CD4-positive, CD25-positive, alpha-beta regulatory T cell (primary cell): Measurements from ENCODE around the gene ADAM19. TPM values are rescaled to one million over a fixed set of nuclear protein-coding genes. Genes with fewer than 3 reads are reported as not detected.

Experiments
- ATAC-seq, 2 donors: fragments of 150-1000 bp; cut with Tn5 transposase; one replicate each; pipeline ENCODE4 v1.10.0; 2021; ENCODE audit warnings: low read depth in 2 of 2, moderate number of reproducible peaks in 2 of 2, moderate library complexity in 1 of 2
- DNase-seq, 3 donors: peaks; one replicate each; pipeline versions ENCODE4 v3.0.0 to v3.0.0-alpha.2; 2012 to 2022; ENCODE audit warnings: mixed read lengths in 1 of 3
- H3K27ac ChIP-seq: one replicate; pipeline ENCODE4 v1.7.0; 2013; ENCODE audit warnings: mild to moderate bottlenecking, low read length; ENCODE audit not compliant: insufficient read depth, poor library complexity, severe bottlenecking
- H3K27me3 ChIP-seq: one replicate; pipeline ENCODE4 v1.7.0; 2013; ENCODE audit warnings: low read length; ENCODE audit not compliant: control insufficient read depth, insufficient read depth
- H3K36me3 ChIP-seq: one replicate; pipeline ENCODE4 v1.7.0; 2013; ENCODE audit warnings: mild to moderate bottlenecking, low read length, moderate library complexity; ENCODE audit not compliant: control insufficient read depth, insufficient read depth
- H3K4me1 ChIP-seq: 2 replicates; pipeline ENCODE4 v1.7.0; 2013; ENCODE audit warnings: mild to moderate bottlenecking, low read length; ENCODE audit not compliant: insufficient read depth, control insufficient read depth, poor library complexity, severe bottlenecking
- H3K4me3 ChIP-seq: one replicate; pipeline ENCODE4 v1.7.0; 2013; ENCODE audit warnings: low read depth, mild to moderate bottlenecking, low read length, moderate library complexity
- H3K9me3 ChIP-seq, 2 experiments: 1 replicate in 1 of 2; 2 replicates in 1 of 2; pipeline ENCODE4 v1.7.0; 2013; ENCODE audit warnings: low read length in 2 of 2, mild to moderate bottlenecking in 1 of 2, moderate library complexity in 1 of 2; ENCODE audit not compliant: control insufficient read depth in 2 of 2
- H3K27ac Mint-ChIP-seq, 3 donors: one replicate each; pipeline ENCODE4 v1.8.0; 2020 to 2022; ENCODE audit warnings: mild to moderate bottlenecking in 3 of 3, mixed read lengths in 3 of 3, moderate library complexity in 2 of 3
- H3K27me3 Mint-ChIP-seq: one replicate; pipeline ENCODE4 v1.8.0; 2022; ENCODE audit warnings: mild to moderate bottlenecking, mixed read lengths
- H3K36me3 Mint-ChIP-seq: one replicate; pipeline ENCODE4 v1.8.0; 2020; ENCODE audit warnings: mixed read lengths
- H3K4me1 Mint-ChIP-seq, 4 donors: one replicate each; pipeline ENCODE4 v1.8.0; 2020 to 2022; ENCODE audit warnings: mixed read lengths in 4 of 4, mild to moderate bottlenecking in 1 of 4
- H3K4me3 Mint-ChIP-seq, 4 donors: one replicate each; pipeline ENCODE4 v1.8.0; 2020 to 2022; ENCODE audit warnings: mild to moderate bottlenecking in 4 of 4, mixed read lengths in 4 of 4, moderate library complexity in 3 of 4
- H3K9me3 Mint-ChIP-seq, 7 donors: one replicate each; pipeline ENCODE4 v1.8.0; 2020 to 2022; ENCODE audit warnings: mixed read lengths in 7 of 7, mild to moderate bottlenecking in 3 of 7, moderate library complexity in 2 of 7
- polyA plus RNA-seq, 4 donors: library from polyadenylated mRNA; unstranded; fragments of 300-500 nt; fragmentation: Illumina TruSeq; gene quantifications; one replicate each; pipeline ENCODE4 v1.2.3, GENCODE V29; 2021
- total RNA-seq: library from RNA; stranded (reverse); gene quantifications from one replicate; pipeline ENCODE4 v1.2.3, GENCODE V29; 2022

The ADAM19 gene
- total and polyA plus RNA-seq, 5 donors from 2014 or later: 5.5 to 113 (median 9.1) TPM

DNA sequence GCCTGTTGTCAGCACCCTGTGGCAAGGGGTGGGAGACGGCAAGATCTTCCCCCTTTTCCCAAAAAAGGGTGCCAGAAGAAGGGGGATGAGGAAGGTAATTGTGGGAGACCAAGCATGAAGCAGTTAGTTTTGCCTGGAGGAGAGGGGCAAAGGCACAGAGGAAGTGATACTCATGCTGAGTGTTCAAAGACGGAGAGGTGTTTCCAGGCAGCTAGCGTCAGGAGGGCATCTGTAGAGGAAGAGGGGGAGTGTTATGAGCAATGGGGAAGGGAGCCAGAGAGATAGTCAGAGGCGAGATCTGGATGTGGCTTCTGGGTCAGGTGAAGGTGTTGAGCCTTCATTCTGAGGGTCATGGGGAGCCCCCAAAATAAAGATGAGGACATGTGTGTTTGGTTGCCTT lies 26.9 kb upstream of the ADAM19 start:
- ATAC-seq (peak; percentile 28 to 32), DNase-seq (peak in 1 of 3 donors; percentile 62)
- H3K9me3 Mint-ChIP-seq: peaks cover 0 to 3% (median 0%) of the 10 kb centered on the region in 7 donors
- peak overlapping the region; percentile 4 to 65 (median 20) for H3K4me3 Mint-ChIP-seq
- peak overlapping the region; percentile 62 for H3K27ac ChIP-seq
- H3K4me3 ChIP-seq: peak overlapping the region; percentile 64
- H3K27me3 Mint-ChIP-seq: no peaks in the 10 kb centered on the region
- no peaks in the 10 kb centered on the region for H3K27me3 ChIP-seq
- H3K9me3 ChIP-seq: no peaks in the 10 kb centered on the region
- H3K36me3 Mint-ChIP-seq: no peaks in the 10 kb centered on the region
- peaks cover 44% of the 10 kb centered on the region for H3K4me1 ChIP-seq
- H3K36me3 ChIP-seq: no peaks in the 10 kb centered on the region
- H3K27ac Mint-ChIP-seq: peak overlapping the region; percentile 72 to 92 (median 88)
- peaks cover 26 to 66% (median 48%) of the 10 kb centered on the region in 4 donors for H3K4me1 Mint-ChIP-seq

GRCh38 chr5:157600252-157600651 lies 24.7 kb upstream of the ADAM19 start:
- H3K27me3 Mint-ChIP-seq: no peaks in the 10 kb centered on the region
- DNase-seq (no peak), ATAC-seq (no peak)
- Histone ChIP-seq H3K4me1 (peaks cover 58% of the 10 kb centered on the region), H3K36me3 (no peaks in the 10 kb centered on the region), H3K9me3 (no peaks in the 10 kb centered on the region), H3K27me3 (no peaks in the 10 kb centered on the region), H3K4me3 (no peak overlapping the region), H3K27ac (no peak overlapping the region)
- peak overlapping the region in 2 of 3 donors; percentile 7 to 58 for H3K27ac Mint-ChIP-seq
- no peak overlapping the region for H3K4me3 Mint-ChIP-seq
- no peaks in the 10 kb centered on the region for H3K36me3 Mint-ChIP-seq
- peaks cover 42 to 78% (median 58%) of the 10 kb centered on the region in 4 donors for H3K4me1 Mint-ChIP-seq
- peaks cover 0 to 3% (median 0%) of the 10 kb centered on the region in 7 donors for H3K9me3 Mint-ChIP-seq

DNA sequence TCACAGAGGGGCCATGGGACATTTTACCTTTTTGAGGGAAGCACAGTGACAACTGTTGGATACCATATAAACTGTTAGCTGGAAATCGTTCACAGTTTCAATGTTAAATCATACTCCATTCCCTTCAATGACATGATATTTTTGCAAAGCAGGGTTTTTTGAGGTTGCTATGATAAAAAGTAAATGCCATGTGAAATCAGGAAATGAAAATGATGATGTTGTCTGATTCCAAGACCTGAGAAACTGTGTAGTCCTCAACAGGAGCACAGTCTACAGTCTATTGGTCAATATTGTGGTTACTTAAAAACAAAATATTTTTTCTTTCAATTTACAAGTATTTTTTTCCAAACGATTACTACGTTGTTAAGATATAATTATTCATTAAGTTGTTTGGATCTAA lies 24.0 kb upstream of the ADAM19 start:
- H3K4me1 ChIP-seq: peaks cover 62% of the 10 kb centered on the region
- H3K9me3 ChIP-seq: no peaks in the 10 kb centered on the region
- ATAC-seq (no peak), DNase-seq (no peak)
- H3K36me3 ChIP-seq: no peaks in the 10 kb centered on the region
- H3K27ac ChIP-seq: no peak overlapping the region
- Mint-ChIP-seq H3K4me3 (no peak overlapping the region), H3K27ac (peak overlapping the region in 1 of 3 donors; percentile 58), H3K9me3 (peaks cover 0 to 3% (median 0%) of the 10 kb centered on the region in 7 donors), H3K4me1 (peaks cover 43 to 78% (median 64%) of the 10 kb centered on the region in 4 donors), H3K27me3 (no peaks in the 10 kb centered on the region), H3K36me3 (no peaks in the 10 kb centered on the region)
- no peaks in the 10 kb centered on the region for H3K27me3 ChIP-seq
- H3K4me3 ChIP-seq: no peak overlapping the region

GRCh38 chr5:157598350-157598936 lies 22.9 kb upstream of the ADAM19 start:
- H3K9me3 Mint-ChIP-seq: peaks cover 0 to 3% (median 0%) of the 10 kb centered on the region in 7 donors
- no peaks in the 10 kb centered on the region for H3K36me3 ChIP-seq
- no peak for ATAC-seq
- peaks cover 54% of the 10 kb centered on the region for H3K4me1 ChIP-seq
- DNase-seq: no peak
- H3K27me3 ChIP-seq: no peaks in the 10 kb centered on the region
- no peak overlapping the region for H3K4me3 ChIP-seq
- no peaks in the 10 kb centered on the region for H3K9me3 ChIP-seq
- H3K27ac Mint-ChIP-seq: peak overlapping the region in 2 of 3 donors; percentile 14 to 43
- no peaks in the 10 kb centered on the region for H3K27me3 Mint-ChIP-seq
- peak overlapping the region in 1 of 4 donors; percentile 9 for H3K4me3 Mint-ChIP-seq
- H3K4me1 Mint-ChIP-seq: peaks cover 40 to 73% (median 59%) of the 10 kb centered on the region in 4 donors
- H3K36me3 Mint-ChIP-seq: no peaks in the 10 kb centered on the region
- H3K27ac ChIP-seq: peak overlapping the region; percentile 34

DNA sequence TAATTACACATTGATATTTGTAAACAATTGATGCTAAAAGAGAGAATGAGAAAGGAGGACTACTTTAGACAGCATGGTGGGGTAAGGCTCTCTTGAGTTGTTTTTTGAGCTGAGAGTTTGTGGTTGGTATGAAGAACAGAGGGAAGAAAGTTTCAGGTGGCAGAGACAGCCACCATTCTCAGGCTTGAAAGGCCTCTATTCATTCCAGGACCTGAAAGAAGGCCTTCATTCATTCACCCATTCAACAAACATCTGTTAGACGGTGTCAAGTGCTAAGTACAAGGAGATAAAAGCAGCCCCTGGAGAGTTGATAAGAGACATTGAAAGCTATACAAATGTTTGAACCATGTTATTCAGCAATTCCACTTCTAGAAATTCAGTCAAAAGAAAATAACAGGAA lies 21.7 kb upstream of the ADAM19 start:
- Histone ChIP-seq H3K9me3 (no peaks in the 10 kb centered on the region), H3K27ac (peak overlapping the region; percentile 44), H3K4me3 (peak overlapping the region; percentile 0), H3K27me3 (no peaks in the 10 kb centered on the region), H3K36me3 (no peaks in the 10 kb centered on the region), H3K4me1 (peaks cover 54% of the 10 kb centered on the region)
- H3K4me1 Mint-ChIP-seq: peaks cover 40 to 73% (median 57%) of the 10 kb centered on the region in 4 donors
- peak overlapping the region in 2 of 3 donors; percentile 22 to 81 for H3K27ac Mint-ChIP-seq
- H3K27me3 Mint-ChIP-seq: no peaks in the 10 kb centered on the region
- peak overlapping the region in 3 of 4 donors; percentile 6 to 46 (median 33) for H3K4me3 Mint-ChIP-seq
- H3K9me3 Mint-ChIP-seq: peaks cover 0 to 3% (median 0%) of the 10 kb centered on the region in 7 donors
- ATAC-seq (no peak), DNase-seq (peak in 1 of 3 donors; percentile 48)
- H3K36me3 Mint-ChIP-seq: no peaks in the 10 kb centered on the region

- H3K36me3 Mint-ChIP-seq: peaks cover 6% of the 10 kb centered on the region
- H3K27me3 Mint-ChIP-seq: peaks cover 5% of the 10 kb centered on the region
- Histone ChIP-seq H3K36me3 (no peaks in the 10 kb centered on the region), H3K27me3 (no peaks in the 10 kb centered on the region), H3K4me1 (peaks cover 53% of the 10 kb centered on the region), H3K27ac (peak overlapping the region; percentile 44), H3K9me3 (no peaks in the 10 kb centered on the region), H3K4me3 (peak overlapping the region; percentile 60)
- peaks cover 43 to 78% (median 61%) of the 10 kb centered on the region in 4 donors for H3K4me1 Mint-ChIP-seq
- peak; percentile 65 to 72 for ATAC-seq
- peak in 1 of 3 donors; percentile 78 for DNase-seq
- H3K4me3 Mint-ChIP-seq: peak overlapping the region in 3 of 4 donors; percentile 0 to 29 (median 7)
- H3K27ac Mint-ChIP-seq: peak overlapping the region; percentile 22 to 59 (median 40)
- H3K9me3 Mint-ChIP-seq: peaks cover 0 to 3% (median 1%) of the 10 kb centered on the region in 7 donors
These were observed 20.9 kb upstream of the ADAM19 start for GRCh38 chr5:157596487-157596886.

DNA sequence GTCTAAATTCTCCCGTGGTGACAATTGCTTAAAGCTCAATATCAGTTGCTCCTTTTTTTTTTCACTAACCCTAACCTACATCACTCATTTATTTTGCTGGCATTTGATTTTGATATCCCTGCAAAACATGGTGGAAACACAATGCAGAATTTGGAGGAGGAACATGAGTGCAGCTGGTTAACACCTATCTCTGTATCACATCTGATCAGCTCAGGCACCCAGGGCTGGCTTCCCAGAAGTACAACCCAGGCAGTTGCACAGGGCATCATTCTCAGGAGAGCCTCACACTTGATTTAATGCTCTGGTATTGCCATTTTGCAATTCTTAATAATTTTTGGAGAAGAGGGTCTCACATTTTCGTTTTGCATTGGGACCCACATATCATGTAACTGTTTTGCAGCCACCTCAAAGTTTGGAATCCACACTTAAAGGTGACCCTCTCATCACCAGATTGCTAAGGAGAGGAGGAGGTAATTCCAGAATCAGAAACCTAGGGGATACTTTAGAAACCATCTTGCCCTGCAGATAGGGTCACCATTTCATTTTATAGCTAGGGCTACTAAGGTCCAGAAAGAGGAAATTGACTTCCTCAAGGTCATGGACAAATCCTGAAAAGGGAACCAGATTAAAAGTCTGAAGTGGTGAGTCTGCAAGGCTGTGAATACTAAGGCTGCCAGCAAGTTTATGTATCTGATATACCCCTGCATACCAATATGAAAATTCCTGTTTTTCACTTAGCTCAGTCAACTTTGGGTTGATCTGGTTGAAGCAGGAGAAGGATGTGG lies 19.3 kb upstream of the ADAM19 start:
- Histone ChIP-seq H3K27me3 (no peaks in the 10 kb centered on the region), H3K36me3 (no peaks in the 10 kb centered on the region), H3K27ac (no peak overlapping the region), H3K4me3 (no peak overlapping the region), H3K9me3 (no peaks in the 10 kb centered on the region), H3K4me1 (peaks cover 53% of the 10 kb centered on the region)
- peaks cover 0 to 3% (median 1%) of the 10 kb centered on the region in 7 donors for H3K9me3 Mint-ChIP-seq
- peaks cover 40 to 78% (median 61%) of the 10 kb centered on the region in 4 donors for H3K4me1 Mint-ChIP-seq
- no peak for DNase-seq
- peak overlapping the region in 1 of 4 donors; percentile 4 for H3K4me3 Mint-ChIP-seq
- ATAC-seq: no peak
- H3K27me3 Mint-ChIP-seq: peaks cover 5% of the 10 kb centered on the region
- peak overlapping the region; percentile 14 to 80 (median 62) for H3K27ac Mint-ChIP-seq
- H3K36me3 Mint-ChIP-seq: peaks cover 6% of the 10 kb centered on the region
